Transverse colon (tissue), 4 donors: Measurements from ENCODE around the gene TLCD4. TPM values are rescaled to one million over a fixed set of nuclear protein-coding genes. Genes with fewer than 3 reads are reported as not detected.

Experiments used
- DNase-seq: peaks from one replicate; pipeline ENCODE4 v3.0.0-alpha.2; 2019
- H3K27ac ChIP-seq, 4 donors: fragments of 200-600 bp; sonication (generic); 2 replicates each; pipeline ENCODE4 v1.5.1; 2016 to 2018; ENCODE audit warnings: inconsistent platforms in 4 of 4
- H3K27me3 ChIP-seq: fragments of 200-600 bp; sonication (generic); 2 replicates; pipeline ENCODE4 v1.5.1; 2017; ENCODE audit warnings: inconsistent platforms
- H3K36me3 ChIP-seq, 4 donors: fragments of 200-600 bp; sonication (generic); 2 replicates each; pipeline ENCODE4 v1.5.1; 2017 to 2019; ENCODE audit warnings: inconsistent platforms in 4 of 4
- H3K4me1 ChIP-seq, 4 donors: fragments of 200-600 bp; sonication (generic); 2 replicates each; pipeline ENCODE4 v1.5.1; 2017 to 2020; ENCODE audit warnings: inconsistent platforms in 4 of 4
- H3K4me3 ChIP-seq, 4 donors: fragments of 200-600 bp; sonication (generic); 1 replicate in 1 of 4; 2 replicates in 3 of 4; pipeline versions ENCODE4 v1.5.1 to v1.6.1; 2017 to 2019; ENCODE audit warnings: inconsistent platforms in 4 of 4
- H3K9me3 ChIP-seq, 2 donors: fragments of 200-600 bp; sonication (generic); 2 replicates each; pipeline ENCODE4 v1.5.1; 2017 to 2019; ENCODE audit warnings: inconsistent platforms in 2 of 2
- CTCF ChIP-seq, 5 experiments: fragments of 200-600 bp in 3 of 5; fragments of 450-650 bp in 2 of 5; sonication (generic) in 3 of 5; IDR thresholded peaks; 1 replicate in 2 of 5; 2 replicates in 3 of 5; pipeline ENCODE4 v1.5.1; 2016 to 2017; ENCODE audit warnings: antibody characterized with exemption in 5 of 5, inconsistent platforms in 3 of 5, mild to moderate bottlenecking in 2 of 5, moderate library complexity in 1 of 5
- EP300 ChIP-seq: sonication (generic); formaldehyde crosslinking; IDR thresholded peaks from one replicate; pipeline ENCODE4 v1.6.1; 2017; ENCODE audit warnings: antibody characterized with exemption, low read depth
- POLR2A ChIP-seq: fragments of 450-650 bp; IDR thresholded peaks from one replicate; pipeline ENCODE4 v1.6.1; 2016; ENCODE audit warnings: antibody characterized with exemption, mild to moderate bottlenecking, moderate library complexity
- POLR2AphosphoS5 ChIP-seq, 3 donors: sonication (generic); formaldehyde crosslinking; IDR thresholded peaks; one replicate each; pipeline ENCODE4 v1.6.1; 2016; ENCODE audit warnings: antibody characterized with exemption in 3 of 3
- WGBS, 2 donors: methylation state at CpG; one replicate each; pipeline ENCODE4 v1.1.5; 2018; ENCODE audit warnings: low coverage in 1 of 2; 5-methylcytosine and 5-hydroxymethylcytosine counted together
- in situ Hi-C, 4 donors: fragments of 200-750 bp; cut with MboI; loops; one replicate each; pipeline versions ENCODE4 v1.15.0 to v1.15.1; 2017; ENCODE audit warnings: low sequenced_read_pairs in 3 of 4, low pct_ligation_motif_present in 1 of 4, low pct_unique_long_range_greater_than_20kb in 1 of 4
- intact Hi-C: fragments of 100-400 bp; cut with DNase I; formaldehyde crosslinking; loops from one replicate; pipeline ENCODE4 v1.15.1; 2023; ENCODE audit warnings: low total_unique reads
- total RNA-seq, 4 donors: library from RNA; depleted of rRNA; stranded (reverse); fragments of >200 nt; gene quantifications; one replicate each; pipeline ENCODE4 v1.1.0, GENCODE V29; 2016

The TLCD4 gene
- total RNA-seq, 4 donors from 2014 or later = 3.4 to 68.8 (median 43.5) TPM

- in situ Hi-C loops = loop anchor here in 3 of 4 donors (25.0 kb wide), 1 partner anchor 140 kb away; the partner anchor contains the start of gene RWDD3 (in 3 of the 3)
- intact Hi-C loops = no loop called here
- H3K27me3 ChIP-seq = no peaks in the 10 kb centered on the region
- no peak for DNase-seq
- H3K9me3 ChIP-seq = no peaks in the 10 kb centered on the region
- peaks cover 0 to 35% (median 9%) of the 10 kb centered on the region in 4 donors for H3K4me1 ChIP-seq
- H3K4me3 ChIP-seq = no peak overlapping the region
- H3K27ac ChIP-seq = peak overlapping the region in 3 of 4 donors; percentile 69 to 73 (median 71)
- TF ChIP-seq CTCF (IDR thresholded peaks at IDR 0.05) = no peak
- TF ChIP-seq POLR2AphosphoS5 (IDR thresholded peaks at IDR 0.05) = no peak
- TF ChIP-seq EP300 = no peak
- no peak for TF ChIP-seq POLR2A
- WGBS, 2 donors = 79 to 85% methylated on average over 2 to 4 of the region's 4 CpGs
- H3K36me3 ChIP-seq = no peaks in the 10 kb centered on the region
Measured at GRCh38 chr1:95097426-95097825, 19.7 kb upstream of the TLCD4 start.

GRCh38 chr1:95098196-95098595 lies 19.0 kb upstream of the TLCD4 start:
- Histone ChIP-seq H3K27ac (peak overlapping the region; percentile 5 to 73 (median 70)), H3K27me3 (no peaks in the 10 kb centered on the region), H3K4me1 (peaks cover 0 to 35% (median 9%) of the 10 kb centered on the region in 4 donors), H3K36me3 (no peaks in the 10 kb centered on the region), H3K9me3 (no peaks in the 10 kb centered on the region), H3K4me3 (no peak overlapping the region)
- in situ Hi-C loops = loop anchor here in 3 of 4 donors (25.0 kb wide), 1 partner anchor 139 kb away; the partner anchor contains the start of gene RWDD3 (in 3 of the 3)
- TF ChIP-seq CTCF (IDR thresholded peaks at IDR 0.05) (no peak), POLR2A (no peak), EP300 (no peak), POLR2AphosphoS5 (IDR thresholded peaks at IDR 0.05) (peak in 1 of 3 donors; percentile 60)
- WGBS, 2 donors = 24 to 26% methylated on average over 4 of the region's 4 CpGs
- intact Hi-C loops = no loop called here
- no peak for DNase-seq

- Histone ChIP-seq H3K27ac (no peak overlapping the region), H3K4me1 (no peaks in the 10 kb centered on the region), H3K9me3 (no peaks in the 10 kb centered on the region), H3K4me3 (no peak overlapping the region), H3K27me3 (no peaks in the 10 kb centered on the region), H3K36me3 (no peaks in the 10 kb centered on the region)
- in situ Hi-C loops = no loop called here
- DNase-seq = no peak
- no peak for TF ChIP-seq CTCF (IDR thresholded peaks at IDR 0.05)
- no peak for TF ChIP-seq POLR2A
- TF ChIP-seq EP300 = no peak
- no peak for TF ChIP-seq POLR2AphosphoS5 (IDR thresholded peaks at IDR 0.05)
- intact Hi-C loops = no loop called here
- WGBS, 2 donors = 82% methylated on average over 2 of the region's 2 CpGs; no CpG with 5 or more reads in 1 of the 2 donors
Measured at GRCh38 chr1:95108792-95109191, 8.4 kb upstream of the TLCD4 start.

GRCh38 chr1:95111014-95111413 lies 6.1 kb upstream of the TLCD4 start:
- Histone ChIP-seq H3K9me3 (no peaks in the 10 kb centered on the region), H3K27ac (no peak overlapping the region), H3K4me3 (no peak overlapping the region), H3K27me3 (no peaks in the 10 kb centered on the region), H3K4me1 (no peaks in the 10 kb centered on the region), H3K36me3 (no peaks in the 10 kb centered on the region)
- WGBS, 2 donors = 77 to 81% methylated on average over 1 of the region's 1 CpG
- intact Hi-C loops = loop anchor here (10.0 kb wide), 1 partner anchor 124 kb away; the partner anchor contains the start of gene RWDD3
- in situ Hi-C loops = no loop called here
- TF ChIP-seq POLR2AphosphoS5 (IDR thresholded peaks at IDR 0.05) = no peak
- TF ChIP-seq CTCF (IDR thresholded peaks at IDR 0.05) = no peak
- no peak for TF ChIP-seq EP300
- TF ChIP-seq POLR2A = no peak
- no peak for DNase-seq
